MM.1S (cell line): ENCODE measurements around the gene GLCE.

Source experiments
- EZH2 ChIP-seq: fragments of 300-600 bp; sonication (generic); optimal IDR thresholded peaks from 2 replicates; pipeline ENCODE3; 2017; ENCODE audit warnings: low read depth, mild to moderate bottlenecking, antibody characterized with exemption, low read length, mixed read lengths
- TF ChIP-seq, protein P1 (sequence below): fragments of 300-600 bp; sonication (generic); IDR thresholded peaks from 2 replicates; pipeline ENCODE4 v1.5.1; 2016; ENCODE audit warnings: antibody characterized with exemption, low read length, mixed read lengths

DNA sequence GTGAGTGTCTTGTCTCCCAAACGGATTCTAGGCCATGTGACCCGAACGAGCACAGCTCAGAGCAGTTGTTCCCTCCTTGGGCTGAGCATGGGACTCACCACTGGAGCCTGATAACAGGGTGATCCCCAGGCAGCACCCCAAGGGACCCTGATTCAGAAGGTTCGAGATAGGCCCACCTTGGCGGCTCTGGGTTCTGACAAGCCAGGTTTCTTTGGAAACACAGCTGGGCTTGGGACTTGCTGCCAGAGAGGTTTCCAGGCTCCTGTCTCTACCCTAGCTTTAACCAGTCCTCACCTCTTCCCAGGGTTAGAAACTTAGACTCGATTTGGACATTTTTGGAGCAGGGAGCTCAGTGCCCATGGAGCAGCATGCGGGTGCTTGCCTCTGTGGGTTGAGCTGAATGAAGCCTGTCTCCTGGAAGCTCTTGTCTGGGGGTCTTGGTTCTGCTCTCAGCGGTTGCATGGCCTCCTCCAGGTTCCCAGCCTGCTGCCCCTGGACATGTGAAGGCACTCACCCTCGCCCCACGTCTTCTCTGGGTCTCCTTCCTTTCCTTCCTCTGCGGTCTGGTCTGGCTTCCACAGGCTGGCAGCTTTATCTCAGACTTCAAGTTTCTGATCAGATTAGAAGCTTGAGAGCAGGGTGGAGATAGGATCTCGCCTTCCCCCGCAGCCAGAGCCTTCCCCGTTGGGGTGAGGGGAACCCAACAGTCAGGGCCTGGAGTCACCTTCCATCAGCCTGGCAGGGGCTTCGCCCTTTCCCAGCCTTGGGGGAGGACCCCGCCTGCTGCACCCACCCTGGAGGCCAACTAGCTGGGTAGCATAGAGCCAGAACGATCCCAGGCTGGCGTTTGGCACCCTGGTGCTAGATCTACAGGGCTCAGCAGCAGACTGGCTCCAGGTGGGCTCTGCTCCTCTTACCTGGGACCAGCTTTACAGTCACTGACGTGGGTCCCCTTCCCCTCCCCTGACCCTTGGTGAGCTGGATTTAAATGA, 159.2 kb downstream of the GLCE start:
- TF ChIP-seq, protein P1, sequence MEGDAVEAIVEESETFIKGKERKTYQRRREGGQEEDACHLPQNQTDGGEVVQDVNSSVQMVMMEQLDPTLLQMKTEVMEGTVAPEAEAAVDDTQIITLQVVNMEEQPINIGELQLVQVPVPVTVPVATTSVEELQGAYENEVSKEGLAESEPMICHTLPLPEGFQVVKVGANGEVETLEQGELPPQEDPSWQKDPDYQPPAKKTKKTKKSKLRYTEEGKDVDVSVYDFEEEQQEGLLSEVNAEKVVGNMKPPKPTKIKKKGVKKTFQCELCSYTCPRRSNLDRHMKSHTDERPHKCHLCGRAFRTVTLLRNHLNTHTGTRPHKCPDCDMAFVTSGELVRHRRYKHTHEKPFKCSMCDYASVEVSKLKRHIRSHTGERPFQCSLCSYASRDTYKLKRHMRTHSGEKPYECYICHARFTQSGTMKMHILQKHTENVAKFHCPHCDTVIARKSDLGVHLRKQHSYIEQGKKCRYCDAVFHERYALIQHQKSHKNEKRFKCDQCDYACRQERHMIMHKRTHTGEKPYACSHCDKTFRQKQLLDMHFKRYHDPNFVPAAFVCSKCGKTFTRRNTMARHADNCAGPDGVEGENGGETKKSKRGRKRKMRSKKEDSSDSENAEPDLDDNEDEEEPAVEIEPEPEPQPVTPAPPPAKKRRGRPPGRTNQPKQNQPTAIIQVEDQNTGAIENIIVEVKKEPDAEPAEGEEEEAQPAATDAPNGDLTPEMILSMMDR = no peak
- TF ChIP-seq EZH2 = no peak
